Measurements from ENCODE around the gene PDHX. TPM values are rescaled to one million over a fixed set of nuclear protein-coding genes. Genes with fewer than 3 reads are reported as not detected.

Gene PDHX
- total RNA-seq, 2 experiments from 2014 or later, result 34.5 to 35.5 TPM

DNA sequence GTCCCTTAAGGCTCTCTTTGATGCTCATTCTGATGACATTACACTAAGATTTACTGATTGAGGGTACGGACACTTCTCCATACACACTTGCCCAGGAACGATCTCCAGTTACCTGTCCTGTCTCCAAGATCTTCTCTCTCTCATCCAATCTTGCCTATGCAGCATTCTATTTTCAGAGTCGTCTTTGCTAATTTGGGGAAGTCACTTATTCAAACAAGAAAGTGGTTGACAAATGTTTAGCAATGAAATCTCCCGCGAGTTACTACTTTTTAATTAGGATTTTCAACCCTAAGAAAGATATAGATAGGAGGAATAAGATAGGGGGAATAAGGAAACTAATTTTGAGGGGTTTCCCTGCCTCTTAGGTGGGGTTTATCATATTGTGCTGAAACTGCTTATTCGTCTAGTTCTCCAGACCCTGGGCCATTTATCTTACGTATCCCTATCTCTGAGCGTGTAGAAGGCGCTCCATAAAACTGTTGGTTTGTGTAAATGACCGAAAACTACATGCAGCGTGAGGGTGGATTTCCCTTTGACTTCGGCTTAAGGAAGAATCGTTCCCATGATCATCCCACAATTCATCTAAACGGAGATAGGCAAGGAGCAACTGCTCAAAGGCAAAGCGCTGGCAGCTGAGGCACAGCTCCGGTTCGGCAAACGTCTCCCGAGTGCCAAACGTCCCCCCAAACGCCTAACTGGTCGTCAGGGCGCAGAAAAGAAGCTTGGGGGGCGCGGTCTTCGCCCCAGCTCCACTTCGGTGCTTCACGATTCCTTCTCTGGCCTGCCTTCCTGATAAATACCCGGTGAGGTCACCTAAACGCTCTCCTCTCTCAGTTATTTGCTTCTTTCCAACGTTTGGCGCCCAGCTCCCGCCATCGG lies 1.0 kb upstream of the PDHX start:
- no peaks in the 10 kb centered on the region for H3K9me3 Mint-ChIP-seq

GRCh38 chr11:34916843-34917770 lies 689 bp downstream of the PDHX start:
- H3K4me3 Mint-ChIP-seq, result peak overlapping the region; percentile 91
- DNase-seq, result no peak
- H3K27me3 Mint-ChIP-seq, result no peaks in the 10 kb centered on the region
- POLR2A ChIA-PET, result interaction anchor here (1.0 kb wide), 1 partner anchor 420 kb away, joined by 3 read pairs; no protein-coding TSS in a partner anchor
- intact Hi-C loops (cut with micrococcal nuclease), result loop anchor here (1.0 to 5.0 kb wide), 6 partner anchors 230 to 866 kb away; partner anchors contain the start of gene CAPRIN1
- H3K4me1 Mint-ChIP-seq (ENCODE audit: low read depth), result peaks cover 38% of the 10 kb centered on the region
- CTCF ChIA-PET, result interaction anchor here (0.6 to 3.1 kb wide), 9 partner anchors 9 to 568 kb away, joined by 3 to 20 read pairs (median 4); partner anchors contain the start of gene CD44
- peaks cover 11% of the 10 kb centered on the region for H3K36me3 Mint-ChIP-seq
- H3K27ac Mint-ChIP-seq, result peak overlapping the region; percentile 88
- no peaks in the 10 kb centered on the region for H3K9me3 Mint-ChIP-seq

More for the DNA sequence above, 1.0 kb upstream of the PDHX start:
- Mint-ChIP-seq H3K27ac (peak overlapping the region; percentile 88), H3K36me3 (peaks cover 11% of the 10 kb centered on the region), H3K4me1 (ENCODE audit: low read depth) (peaks cover 31% of the 10 kb centered on the region), H3K27me3 (no peaks in the 10 kb centered on the region), H3K4me3 (peak overlapping the region; percentile 91)
- POLR2A ChIA-PET, result interaction anchor here (0.8 to 0.9 kb wide), 2 partner anchors 12 to 265 kb away, joined by 3 to 4 read pairs; no protein-coding TSS in a partner anchor
- intact Hi-C loops (cut with micrococcal nuclease), result loop anchor here (1.0 to 5.0 kb wide), 6 partner anchors 231 to 864 kb away; partner anchors contain the start of gene CAPRIN1
- DNase-seq, result no peak
- CTCF ChIA-PET, result interaction anchor here (0.6 to 3.1 kb wide), 10 partner anchors 11 to 527 kb away, joined by 3 to 20 read pairs (median 3); partner anchors contain the start of gene CD44

DNA sequence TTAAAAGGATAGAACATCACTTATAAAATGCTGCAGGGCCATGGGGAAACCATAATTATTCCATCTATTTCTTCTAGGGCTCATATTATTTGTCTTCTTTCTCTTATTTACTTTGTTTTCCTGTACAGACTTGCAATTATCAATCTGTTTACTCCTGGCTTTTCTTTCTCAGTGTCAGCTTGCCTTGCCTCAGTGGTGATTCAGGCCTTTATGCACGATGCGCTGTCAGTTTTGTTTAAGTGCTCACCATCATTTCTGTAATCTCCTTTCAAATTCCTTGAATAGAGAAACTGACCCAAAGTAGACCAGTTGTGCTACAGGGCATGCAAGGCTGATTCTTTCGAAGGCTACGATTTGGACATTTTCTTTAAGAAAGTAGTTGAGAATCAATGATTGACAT lies 4.7 kb downstream of the PDHX start:
- intact Hi-C loops (cut with micrococcal nuclease), result no loop called here
- Mint-ChIP-seq H3K27ac (no peak overlapping the region), H3K4me1 (ENCODE audit: low read depth) (peaks cover 28% of the 10 kb centered on the region), H3K36me3 (no peaks in the 10 kb centered on the region), H3K4me3 (no peak overlapping the region), H3K27me3 (no peaks in the 10 kb centered on the region), H3K9me3 (no peaks in the 10 kb centered on the region)
- ChIA-PET CTCF (interaction anchor here (1.5 kb wide), 1 partner anchor 335 kb away, joined by 3 read pairs; no protein-coding TSS in a partner anchor), POLR2A (no interaction called here)
- DNase-seq, result no peak

- no peaks in the 10 kb centered on the region for H3K27me3 Mint-ChIP-seq
- H3K36me3 Mint-ChIP-seq, result no peaks in the 10 kb centered on the region
- H3K9me3 Mint-ChIP-seq, result no peaks in the 10 kb centered on the region
- CTCF ChIA-PET, result interaction anchor here (0.8 to 9.1 kb wide), 15 partner anchors 9 to 561 kb away, joined by 3 to 151 read pairs (median 4); partner anchors contain the start of genes APIP and PDHX
- no peak overlapping the region for H3K4me3 Mint-ChIP-seq
- DNase-seq, result no peak
- H3K27ac Mint-ChIP-seq, result no peak overlapping the region
- POLR2A ChIA-PET, result no interaction called here
- peaks cover 20% of the 10 kb centered on the region for H3K4me1 Mint-ChIP-seq (ENCODE audit: low read depth)
- intact Hi-C loops (cut with micrococcal nuclease), result loop anchor here (5.0 kb wide), 1 partner anchor 73 kb away; no protein-coding TSS in a partner anchor
Measured at GRCh38 chr11:34924714-34925113, 8.3 kb downstream of the PDHX start.

- ChIA-PET POLR2A (interaction anchor here (1.1 kb wide), 1 partner anchor 234 kb away, joined by 3 read pairs; no protein-coding TSS in a partner anchor), CTCF (interaction anchor here (0.6 to 9.1 kb wide), 44 partner anchors 8 to 559 kb away, joined by 3 to 151 read pairs (median 3); partner anchors contain the start of genes APIP and PDHX)
- no peak overlapping the region for H3K4me3 Mint-ChIP-seq
Measured at GRCh38 chr11:34926101-34926830, 9.8 kb downstream of the PDHX start.

GRCh38 chr11:34926831-34927132 lies 10.4 kb downstream of the PDHX start:
- H3K36me3 Mint-ChIP-seq, result no peaks in the 10 kb centered on the region
- H3K27me3 Mint-ChIP-seq, result no peaks in the 10 kb centered on the region
- H3K4me1 Mint-ChIP-seq (ENCODE audit: low read depth), result peaks cover 15% of the 10 kb centered on the region
- intact Hi-C loops (cut with micrococcal nuclease), result loop anchor here (1.0 to 5.0 kb wide), 5 partner anchors 71 to 559 kb away; no protein-coding TSS in a partner anchor
- ChIA-PET CTCF (interaction anchor here (0.6 to 9.1 kb wide), 39 partner anchors 8 to 558 kb away, joined by 3 to 151 read pairs (median 3); partner anchors contain the start of genes APIP and PDHX), POLR2A (no interaction called here)
- no peak overlapping the region for H3K4me3 Mint-ChIP-seq
- H3K27ac Mint-ChIP-seq, result no peak overlapping the region
- H3K9me3 Mint-ChIP-seq, result no peaks in the 10 kb centered on the region
- no peak for DNase-seq

More at GRCh38 chr11:34926101-34926830, 9.8 kb downstream of the PDHX start:
- no peak overlapping the region for H3K27ac Mint-ChIP-seq
- intact Hi-C loops (cut with micrococcal nuclease), result loop anchor here (1.0 to 5.0 kb wide), 5 partner anchors 71 to 559 kb away; no protein-coding TSS in a partner anchor
- no peaks in the 10 kb centered on the region for H3K9me3 Mint-ChIP-seq
- no peaks in the 10 kb centered on the region for H3K36me3 Mint-ChIP-seq
- H3K4me1 Mint-ChIP-seq (ENCODE audit: low read depth), result peaks cover 16% of the 10 kb centered on the region
- no peak for DNase-seq
- no peaks in the 10 kb centered on the region for H3K27me3 Mint-ChIP-seq

GRCh38 chr11:34928268-34928959 lies 12.0 kb downstream of the PDHX start:
- Mint-ChIP-seq H3K27me3 (no peaks in the 10 kb centered on the region), H3K36me3 (peaks cover 6% of the 10 kb centered on the region), H3K27ac (no peak overlapping the region), H3K9me3 (no peaks in the 10 kb centered on the region), H3K4me1 (ENCODE audit: low read depth) (peaks cover 15% of the 10 kb centered on the region), H3K4me3 (no peak overlapping the region)
- POLR2A ChIA-PET, result no interaction called here
- no peak for DNase-seq
- intact Hi-C loops (cut with micrococcal nuclease), result loop anchor here (5.0 kb wide), 1 partner anchor 69 kb away; no protein-coding TSS in a partner anchor
- CTCF ChIA-PET, result interaction anchor here (0.9 to 9.1 kb wide), 3 partner anchors 377 to 557 kb away, joined by 5 to 151 read pairs (median 15); no protein-coding TSS in a partner anchor

GRCh38 chr11:34928960-34929680 lies 12.7 kb downstream of the PDHX start:
- no peak overlapping the region for H3K27ac Mint-ChIP-seq
- peaks cover 15% of the 10 kb centered on the region for H3K4me1 Mint-ChIP-seq (ENCODE audit: low read depth)
- intact Hi-C loops (cut with micrococcal nuclease), result loop anchor here (5.0 kb wide), 1 partner anchor 68 kb away; no protein-coding TSS in a partner anchor
- H3K4me3 Mint-ChIP-seq, result no peak overlapping the region
- ChIA-PET CTCF (interaction anchor here (0.9 to 9.1 kb wide), 2 partner anchors 463 to 556 kb away, joined by 5 to 151 read pairs; no protein-coding TSS in a partner anchor), POLR2A (no interaction called here)
- H3K36me3 Mint-ChIP-seq, result peaks cover 7% of the 10 kb centered on the region
- no peaks in the 10 kb centered on the region for H3K27me3 Mint-ChIP-seq
- DNase-seq, result no peak
- H3K9me3 Mint-ChIP-seq, result no peaks in the 10 kb centered on the region

DNA sequence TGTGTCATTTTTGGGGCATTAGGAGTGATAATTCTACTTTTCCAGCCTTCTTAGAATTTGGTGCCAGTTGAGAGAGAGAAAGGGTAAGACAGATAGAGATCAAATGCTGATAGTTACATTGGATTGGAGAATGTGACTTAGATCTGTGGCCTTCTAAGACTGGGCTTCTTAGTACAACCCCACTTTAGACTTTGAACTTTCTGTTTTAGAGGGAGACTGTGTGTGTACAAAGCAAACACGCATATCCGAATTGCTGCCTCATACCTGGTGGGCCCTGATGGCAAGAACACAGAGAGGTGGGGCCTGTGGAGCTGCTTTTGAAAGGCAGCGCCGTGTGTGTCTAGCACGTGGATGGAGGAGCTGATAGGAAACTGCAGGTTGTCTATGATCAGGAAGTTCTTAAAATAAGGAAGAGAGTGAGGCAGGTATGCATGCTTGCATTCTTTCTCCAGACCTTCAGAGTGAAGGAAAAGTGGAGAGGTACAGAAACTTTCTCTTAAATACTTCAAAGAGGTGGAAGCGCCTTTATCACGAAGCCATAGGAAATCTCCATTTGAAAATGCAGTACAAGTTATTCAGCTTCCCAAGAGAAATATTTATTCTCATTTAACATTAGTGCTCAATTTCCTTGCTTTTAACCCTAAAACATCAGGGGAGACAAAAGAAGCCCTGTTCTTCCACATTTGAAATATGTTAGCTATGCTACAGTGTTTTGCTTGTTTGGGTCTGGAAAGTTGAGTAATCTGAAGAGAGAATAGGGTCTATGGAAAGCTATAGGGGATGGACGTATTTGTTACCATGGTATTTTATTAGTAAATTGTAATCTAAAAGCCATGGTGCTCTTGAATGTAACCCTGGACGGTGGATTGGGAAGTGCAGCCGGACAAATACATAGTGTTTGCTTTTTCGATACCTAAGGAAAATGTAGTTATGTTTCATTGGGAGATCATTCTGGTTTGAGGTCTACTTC lies 13.7 kb downstream of the PDHX start:
- H3K9me3 Mint-ChIP-seq, result no peaks in the 10 kb centered on the region
- intact Hi-C loops (cut with micrococcal nuclease), result loop anchor here (5.0 kb wide), 1 partner anchor 67 kb away; no protein-coding TSS in a partner anchor
- CTCF ChIA-PET, result interaction anchor here (9.1 kb wide), 1 partner anchor 462 kb away, joined by 151 read pairs; no protein-coding TSS in a partner anchor
- peaks cover 15% of the 10 kb centered on the region for H3K4me1 Mint-ChIP-seq (ENCODE audit: low read depth)
- DNase-seq, result no peak
- H3K36me3 Mint-ChIP-seq, result peaks cover 9% of the 10 kb centered on the region
- POLR2A ChIA-PET, result interaction anchor here (1.1 kb wide), 1 partner anchor 489 kb away, joined by 3 read pairs; the partner anchor contains the start of gene SLC1A2
- H3K27me3 Mint-ChIP-seq, result no peaks in the 10 kb centered on the region
- no peak overlapping the region for H3K4me3 Mint-ChIP-seq
- H3K27ac Mint-ChIP-seq, result no peak overlapping the region
